Measurements from ENCODE around the gene SIPA1. TPM values are rescaled to one million over a fixed set of nuclear protein-coding genes. Genes with fewer than 3 reads are reported as not detected.

SIPA1 gene
- total RNA-seq, 2 experiments from 2014 or later: 172 to 180 TPM

GRCh38 chr11:65648997-65649493 lies 11.1 kb downstream of the SIPA1 start:
- Mint-ChIP-seq H3K27me3 (no peaks in the 10 kb centered on the region), H3K27ac (no peak overlapping the region), H3K4me3 (no peak overlapping the region), H3K36me3 (ENCODE audit: low read depth) (peaks cover 32% of the 10 kb centered on the region), H3K4me1 (ENCODE audit: low read depth) (peaks cover 34% of the 10 kb centered on the region), H3K9me3 (no peaks in the 10 kb centered on the region)
- no peak for ATAC-seq
- ChIA-PET POLR2A (interaction anchor here (21.3 to 23.0 kb wide), 2 partner anchors 6 to 10 kb away, joined by 320 read pairs; partner anchors contain the start of genes RELA and SIPA1), CTCF (interaction anchor here (0.9 to 1.1 kb wide), 2 partner anchors 11 to 72 kb away, joined by 3 read pairs; partner anchors contain the start of gene SIPA1)
- TF ChIP-seq CTCF (IDR thresholded peaks at IDR 0.05): no peak
- intact Hi-C loops (cut with micrococcal nuclease): no loop called here
- DNase-seq: no peak

DNA sequence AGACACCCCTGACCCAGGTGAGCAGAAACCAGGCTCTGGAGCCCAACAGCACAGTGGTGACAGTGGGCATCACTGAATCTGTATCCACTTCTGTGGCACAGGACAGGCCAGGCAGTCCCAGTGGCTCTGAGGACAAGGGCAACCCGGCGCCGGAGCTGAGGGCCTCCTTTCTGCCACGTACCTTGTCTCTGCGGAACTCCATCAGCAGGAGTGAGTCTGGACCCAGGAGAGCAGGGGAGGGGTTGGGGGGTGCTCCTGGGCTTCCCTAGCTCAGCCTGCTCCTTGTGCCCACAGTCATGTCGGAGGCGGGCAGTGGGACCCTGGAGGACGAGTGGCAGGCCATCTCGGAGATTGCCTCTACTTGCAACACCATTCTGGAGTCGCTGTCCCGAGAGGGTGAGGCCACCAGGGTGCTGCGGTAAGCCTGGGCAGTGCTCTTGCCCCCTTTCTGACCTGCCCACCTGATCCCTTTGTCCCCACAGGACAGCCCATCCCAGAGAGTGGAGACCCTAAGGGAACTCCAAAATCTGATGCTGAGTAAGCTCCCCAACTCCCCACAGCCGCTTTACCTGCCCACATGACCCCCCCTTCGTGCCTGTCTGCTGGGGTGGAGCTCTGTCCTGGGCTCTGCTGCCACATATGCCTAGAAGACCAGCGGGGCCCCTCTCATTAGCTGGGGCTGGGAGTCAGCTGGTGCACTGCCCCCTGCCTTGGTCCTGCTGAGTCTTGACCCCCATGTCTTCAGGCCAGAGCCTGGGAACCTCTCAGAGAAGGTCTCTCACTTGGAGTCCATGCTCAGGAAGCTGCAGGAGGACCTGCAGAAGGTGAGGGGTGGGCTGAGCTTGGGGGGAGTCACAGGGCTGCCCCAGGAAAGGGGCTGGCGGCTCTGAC lies 12.0 kb downstream of the SIPA1 start:
- Mint-ChIP-seq H3K27ac (peak overlapping the region; percentile 30), H3K36me3 (ENCODE audit: low read depth) (peaks cover 25% of the 10 kb centered on the region), H3K4me3 (no peak overlapping the region), H3K9me3 (no peaks in the 10 kb centered on the region), H3K4me1 (ENCODE audit: low read depth) (peaks cover 32% of the 10 kb centered on the region), H3K27me3 (no peaks in the 10 kb centered on the region)
- no peak for TF ChIP-seq CTCF (IDR thresholded peaks at IDR 0.05)
- intact Hi-C loops (cut with micrococcal nuclease): no loop called here
- DNase-seq (no peak), ATAC-seq (no peak)
- CTCF ChIA-PET: interaction anchor here (1.1 kb wide), 2 partner anchors 24 to 73 kb away, joined by 3 read pairs; no protein-coding TSS in a partner anchor
- POLR2A ChIA-PET: interaction anchor here (1.2 to 23.0 kb wide), 3 partner anchors 7 to 114 kb away, joined by 3 to 320 read pairs (median 320); partner anchors contain the start of genes RELA and SIPA1

- no peaks in the 10 kb centered on the region for H3K9me3 Mint-ChIP-seq
- POLR2A ChIA-PET: interaction anchor here (1.0 to 23.0 kb wide), 4 partner anchors 7 to 182 kb away, joined by 3 to 320 read pairs (median 162); partner anchors contain the start of genes RELA and SIPA1
- peak overlapping the region; percentile 57 for H3K27ac Mint-ChIP-seq
- intact Hi-C loops (cut with micrococcal nuclease): no loop called here
- peaks cover 37% of the 10 kb centered on the region for H3K4me1 Mint-ChIP-seq (ENCODE audit: low read depth)
- DNase-seq (no peak), ATAC-seq (no peak)
- TF ChIP-seq CTCF (IDR thresholded peaks at IDR 0.05): no peak
- CTCF ChIA-PET: interaction anchor here (1.1 kb wide), 1 partner anchor 25 kb away, joined by 3 read pairs; no protein-coding TSS in a partner anchor
- H3K4me3 Mint-ChIP-seq: no peak overlapping the region
- H3K27me3 Mint-ChIP-seq: no peaks in the 10 kb centered on the region
- H3K36me3 Mint-ChIP-seq (ENCODE audit: low read depth): peaks cover 21% of the 10 kb centered on the region
Measured at GRCh38 chr11:65650547-65651338, 12.8 kb downstream of the SIPA1 start.

- POLR2A ChIA-PET: interaction anchor here (1.0 to 23.0 kb wide), 4 partner anchors 7 to 182 kb away, joined by 3 to 320 read pairs (median 162); partner anchors contain the start of genes RELA and SIPA1
- intact Hi-C loops (cut with micrococcal nuclease): no loop called here
- Mint-ChIP-seq H3K36me3 (ENCODE audit: low read depth) (peaks cover 20% of the 10 kb centered on the region), H3K9me3 (no peaks in the 10 kb centered on the region), H3K4me3 (no peak overlapping the region), H3K27me3 (no peaks in the 10 kb centered on the region), H3K4me1 (ENCODE audit: low read depth) (peaks cover 39% of the 10 kb centered on the region), H3K27ac (peak overlapping the region; percentile 57)
- ATAC-seq (no peak), DNase-seq (no peak)
- TF ChIP-seq CTCF (IDR thresholded peaks at IDR 0.05): no peak
- CTCF ChIA-PET: interaction anchor here (2.3 to 2.6 kb wide), 2 partner anchors 12 kb away, joined by 11 read pairs; partner anchors contain the start of gene RELA
Measured at GRCh38 chr11:65651339-65651588, 13.4 kb downstream of the SIPA1 start.

All from activated CD8-positive, alpha-beta T cell treated with anti-CD3 and anti-CD28 coated beads for 36 hours (primary cell).